Right forelimb (tissue), 1 donor: ENCODE data around the gene RHBDF2.

Source experiments
- DNase-seq: peaks from one replicate; pipeline ENCODE4 v3.0.0-alpha.2; 2018

Gene RHBDF2

GRCh38 chr17:76432712-76433336, 68.4 kb downstream of the RHBDF2 start:
- no peak for DNase-seq

- no peak for DNase-seq
These were observed 69.2 kb downstream of the RHBDF2 start for GRCh38 chr17:76432004-76432403.

GRCh38 chr17:76431509-76431908, 69.7 kb downstream of the RHBDF2 start:
- DNase-seq = no peak

- DNase-seq = no peak
These were observed 72.7 kb downstream of the RHBDF2 start for GRCh38 chr17:76428511-76428910.

GRCh38 chr17:76427501-76428231, 73.6 kb downstream of the RHBDF2 start:
- DNase-seq = no peak

- no peak for DNase-seq
These were observed 74.4 kb downstream of the RHBDF2 start for GRCh38 chr17:76426853-76427252.

GRCh38 chr17:76422860-76423259, 78.4 kb downstream of the RHBDF2 start:
- DNase-seq = no peak

GRCh38 chr17:76422406-76422805, 78.8 kb downstream of the RHBDF2 start:
- DNase-seq = no peak

- no peak for DNase-seq
These were observed 80.2 kb downstream of the RHBDF2 start for GRCh38 chr17:76421044-76421407.
